ENCODE results near the gene AGTRAP. TPM values are rescaled to one million over a fixed set of nuclear protein-coding genes. Genes with fewer than 3 reads are reported as not detected.

Gene AGTRAP
- total and polyA plus RNA-seq, 9 of the 15 experiments (the other 6 are each of a cell fraction or from before 2014, with no cell fraction given), result 26.8 to 105 (median 57.5) TPM

DNA sequence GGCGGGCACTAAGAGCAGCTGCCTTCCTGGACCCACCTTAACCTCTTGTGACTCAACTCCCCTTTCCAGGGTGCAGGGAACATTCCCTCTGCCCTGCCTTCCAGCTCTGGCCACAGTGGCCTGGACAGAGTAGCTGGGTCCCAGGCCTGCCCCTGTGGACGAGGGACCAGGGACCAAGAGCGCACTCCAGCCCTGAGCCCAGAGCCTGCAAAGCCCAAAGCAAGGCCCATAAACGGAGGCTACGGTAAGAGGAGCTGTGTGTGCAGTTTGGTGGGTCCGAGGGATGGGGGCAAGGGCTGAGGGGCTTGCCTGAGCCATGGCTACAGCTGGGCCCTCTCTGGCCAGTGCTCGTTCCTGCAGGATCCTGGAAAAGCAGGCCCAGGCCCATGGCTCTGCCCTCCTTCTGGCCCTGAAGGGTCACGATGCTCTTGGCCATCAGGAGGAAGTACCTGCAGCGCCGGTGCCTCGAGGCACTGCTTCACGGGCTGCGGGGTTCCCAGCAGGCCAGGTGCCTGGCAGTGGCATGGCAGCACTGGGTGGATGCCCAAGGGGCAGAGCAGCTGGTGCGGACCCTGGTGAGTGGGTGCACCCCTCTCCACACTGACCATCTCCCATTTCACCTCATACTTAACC, 52.0 kb downstream of the AGTRAP start:
- Histone ChIP-seq H3K4me2 (ENCODE audit: insufficient read depth, low read length) (peak overlapping the region; percentile 20; the same call in 1 of the 2 replicates), H3K9ac (ENCODE audit: insufficient read depth in 1 of 2, low read depth in 2 of 2, low read length in 2 of 2) (peak overlapping the region in 1 of 2 experiments; percentile 74; a peak in 2 of 4 replicates), H2AFZ (ENCODE audit: low read depth, low read length) (no peak overlapping the region), H3K9me3 (replicated peaks; ENCODE audit: control insufficient read depth, insufficient read depth, low read depth, low read length) (no peaks in the 10 kb centered on the region), H3K27ac (ENCODE audit: extremely low read depth, low read depth, low read length) (peak overlapping the region; percentile 80; the same call in 2 of the 3 replicates), H3K27me3 (ENCODE audit: control insufficient read depth in 2 of 2, insufficient read depth in 2 of 2, low read length in 2 of 2) (no peaks in the 10 kb centered on the region), H3K79me2 (ENCODE audit: control insufficient read depth, insufficient read depth, low read length) (peaks cover 9% of the 10 kb centered on the region; the same call in 2 of the 3 replicates), H3K9me1 (ENCODE audit: control insufficient read depth, insufficient read depth, low read length) (no peaks in the 10 kb centered on the region), H3K4me3 (no peak overlapping the region), H3K36me3 (ENCODE audit: control insufficient read depth, insufficient read depth, low read length) (peaks cover 54% of the 10 kb centered on the region), H3K4me1 (replicated peaks in 1 of 2; ENCODE audit: control insufficient read depth in 2 of 2, insufficient read depth in 2 of 2, low read length in 2 of 2) (peaks cover 72 to 89% of the 10 kb centered on the region in 2 experiments), H4K20me1 (replicated peaks; ENCODE audit: control insufficient read depth, insufficient read depth, low read length) (no peaks in the 10 kb centered on the region)
- DNase-seq (ENCODE audit: extremely low read depth in 1 of 4, low spot score in 3 of 4) (peak in 1 of 4 experiments; percentile 15), ATAC-seq (peak; percentile 18), FAIRE-seq (no peak)
- ChIA-PET CTCF (ENCODE audit: low intra/inter-chr PET ratio) (no interaction called here), POLR2A (interaction anchor here (0.6 to 7.6 kb wide), 16 partner anchors 8 to 1748 kb away, joined by 3 to 115 read pairs (median 6); partner anchors contain the start of genes C1orf167, CLCN6 and MTHFR)
- intact Hi-C loops (cut with micrococcal nuclease), result no loop called here
- in situ Hi-C loops (cut with MboI), result no loop called here
- BruUV-seq (replicated peaks), result no TSS peak
- WGBS (ENCODE audit: insufficient coverage, low coverage, missing lambda C conversion rate), result 75% methylated on average over 14 of the region's 14 CpGs
- TF ChIP-seq L3MBTL2 (IDR thresholded peaks at IDR 0.05) (no peak), FOXJ2 (tag; IDR thresholded peaks at IDR 0.05) (no peak), PRMT5 (CRISPR knock-in tag; IDR thresholded peaks at IDR 0.05) (no peak), PHF8 (IDR thresholded peaks at IDR 0.05; ENCODE audit: borderline replicate concordance, low read length) (no peak), RBBP5 (IDR thresholded peaks at IDR 0.05; ENCODE audit: borderline replicate concordance, insufficient read depth, low read length, poor library complexity, severe bottlenecking) (no peak), PHTF2 (CRISPR knock-in tag; IDR thresholded peaks at IDR 0.05) (no peak), RFX7 (CRISPR knock-in tag; IDR thresholded peaks at IDR 0.05) (no peak)
- TF ChIP-seq, protein P1, sequence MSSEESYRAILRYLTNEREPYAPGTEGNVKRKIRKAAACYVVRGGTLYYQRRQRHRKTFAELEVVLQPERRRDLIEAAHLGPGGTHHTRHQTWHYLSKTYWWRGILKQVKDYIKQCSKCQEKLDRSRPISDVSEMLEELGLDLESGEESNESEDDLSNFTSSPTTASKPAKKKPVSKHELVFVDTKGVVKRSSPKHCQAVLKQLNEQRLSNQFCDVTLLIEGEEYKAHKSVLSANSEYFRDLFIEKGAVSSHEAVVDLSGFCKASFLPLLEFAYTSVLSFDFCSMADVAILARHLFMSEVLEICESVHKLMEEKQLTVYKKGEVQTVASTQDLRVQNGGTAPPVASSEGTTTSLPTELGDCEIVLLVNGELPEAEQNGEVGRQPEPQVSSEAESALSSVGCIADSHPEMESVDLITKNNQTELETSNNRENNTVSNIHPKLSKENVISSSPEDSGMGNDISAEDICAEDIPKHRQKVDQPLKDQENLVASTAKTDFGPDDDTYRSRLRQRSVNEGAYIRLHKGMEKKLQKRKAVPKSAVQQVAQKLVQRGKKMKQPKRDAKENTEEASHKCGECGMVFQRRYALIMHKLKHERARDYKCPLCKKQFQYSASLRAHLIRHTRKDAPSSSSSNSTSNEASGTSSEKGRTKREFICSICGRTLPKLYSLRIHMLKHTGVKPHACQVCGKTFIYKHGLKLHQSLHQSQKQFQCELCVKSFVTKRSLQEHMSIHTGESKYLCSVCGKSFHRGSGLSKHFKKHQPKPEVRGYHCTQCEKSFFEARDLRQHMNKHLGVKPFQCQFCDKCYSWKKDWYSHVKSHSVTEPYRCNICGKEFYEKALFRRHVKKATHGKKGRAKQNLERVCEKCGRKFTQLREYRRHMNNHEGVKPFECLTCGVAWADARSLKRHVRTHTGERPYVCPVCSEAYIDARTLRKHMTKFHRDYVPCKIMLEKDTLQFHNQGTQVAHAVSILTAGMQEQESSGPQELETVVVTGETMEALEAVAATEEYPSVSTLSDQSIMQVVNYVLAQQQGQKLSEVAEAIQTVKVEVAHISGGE (CRISPR knock-in tag; IDR thresholded peaks at IDR 0.05), result peak in 1 of 3 experiments; percentile 30; a peak in 1 of 6 replicates
- TF ChIP-seq, protein P2, sequence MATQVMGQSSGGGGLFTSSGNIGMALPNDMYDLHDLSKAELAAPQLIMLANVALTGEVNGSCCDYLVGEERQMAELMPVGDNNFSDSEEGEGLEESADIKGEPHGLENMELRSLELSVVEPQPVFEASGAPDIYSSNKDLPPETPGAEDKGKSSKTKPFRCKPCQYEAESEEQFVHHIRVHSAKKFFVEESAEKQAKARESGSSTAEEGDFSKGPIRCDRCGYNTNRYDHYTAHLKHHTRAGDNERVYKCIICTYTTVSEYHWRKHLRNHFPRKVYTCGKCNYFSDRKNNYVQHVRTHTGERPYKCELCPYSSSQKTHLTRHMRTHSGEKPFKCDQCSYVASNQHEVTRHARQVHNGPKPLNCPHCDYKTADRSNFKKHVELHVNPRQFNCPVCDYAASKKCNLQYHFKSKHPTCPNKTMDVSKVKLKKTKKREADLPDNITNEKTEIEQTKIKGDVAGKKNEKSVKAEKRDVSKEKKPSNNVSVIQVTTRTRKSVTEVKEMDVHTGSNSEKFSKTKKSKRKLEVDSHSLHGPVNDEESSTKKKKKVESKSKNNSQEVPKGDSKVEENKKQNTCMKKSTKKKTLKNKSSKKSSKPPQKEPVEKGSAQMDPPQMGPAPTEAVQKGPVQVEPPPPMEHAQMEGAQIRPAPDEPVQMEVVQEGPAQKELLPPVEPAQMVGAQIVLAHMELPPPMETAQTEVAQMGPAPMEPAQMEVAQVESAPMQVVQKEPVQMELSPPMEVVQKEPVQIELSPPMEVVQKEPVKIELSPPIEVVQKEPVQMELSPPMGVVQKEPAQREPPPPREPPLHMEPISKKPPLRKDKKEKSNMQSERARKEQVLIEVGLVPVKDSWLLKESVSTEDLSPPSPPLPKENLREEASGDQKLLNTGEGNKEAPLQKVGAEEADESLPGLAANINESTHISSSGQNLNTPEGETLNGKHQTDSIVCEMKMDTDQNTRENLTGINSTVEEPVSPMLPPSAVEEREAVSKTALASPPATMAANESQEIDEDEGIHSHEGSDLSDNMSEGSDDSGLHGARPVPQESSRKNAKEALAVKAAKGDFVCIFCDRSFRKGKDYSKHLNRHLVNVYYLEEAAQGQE (IDR thresholded peaks at IDR 0.05; ENCODE audit: borderline replicate concordance), result no peak
- TF ChIP-seq, protein P2 (CRISPR knock-in tag; IDR thresholded peaks at IDR 0.05; ENCODE audit: low read depth), result 0 out of 2 replicates have a peak, but pooled peaks have one; percentile 15
